ENCODE measurements around the gene KCNJ1.

KCNJ1 gene

GRCh38 chr11:128867277-128867676 lies at the start of gene KCNJ1:
KCNJ1 (minus strand) TSS chr11:128867296; CDS start chr11:128840243, 27,053 bp downstream.
- no peak for DNase-seq
- Histone ChIP-seq H3K36me3 (no peaks in the 10 kb centered on the region), H3K27me3 (ENCODE audit: insufficient read depth, low read depth, severe bottlenecking) (no peaks in the 10 kb centered on the region), H3K27ac (no peak within 1 kb of the TSS), H3K9me3 (ENCODE audit: severe bottlenecking) (peaks cover 2% of the 10 kb centered on the region), H3K4me3 (ENCODE audit: low read depth, low read length) (no peak within 1 kb of the TSS)
- no peak for TF ChIP-seq CTCF (IDR thresholded peaks at IDR 0.05; ENCODE audit: low read depth, low read length)

- TF ChIP-seq CTCF (IDR thresholded peaks at IDR 0.05; ENCODE audit: low read depth, low read length): no peak
- Histone ChIP-seq H3K27ac (no peak overlapping the region), H3K4me3 (ENCODE audit: low read depth, low read length) (no peak overlapping the region), H3K36me3 (no peaks in the 10 kb centered on the region), H3K9me3 (ENCODE audit: severe bottlenecking) (peaks cover 5% of the 10 kb centered on the region), H3K27me3 (ENCODE audit: insufficient read depth, low read depth, severe bottlenecking) (no peaks in the 10 kb centered on the region)
- no peak for DNase-seq
Measured at GRCh38 chr11:128916681-128917080, 49.6 kb upstream of the KCNJ1 start.

GRCh38 chr11:128916037-128916572 lies 49.0 kb upstream of the KCNJ1 start:
- Histone ChIP-seq H3K36me3 (no peaks in the 10 kb centered on the region), H3K27ac (no peak overlapping the region), H3K9me3 (ENCODE audit: severe bottlenecking) (peaks cover 5% of the 10 kb centered on the region), H3K4me3 (ENCODE audit: low read depth, low read length) (no peak overlapping the region), H3K27me3 (ENCODE audit: insufficient read depth, low read depth, severe bottlenecking) (no peaks in the 10 kb centered on the region)
- no peak for DNase-seq
- no peak for TF ChIP-seq CTCF (IDR thresholded peaks at IDR 0.05; ENCODE audit: low read depth, low read length)

GRCh38 chr11:128915149-128915521 lies 48.0 kb upstream of the KCNJ1 start:
- no peaks in the 10 kb centered on the region for H3K27me3 ChIP-seq (ENCODE audit: insufficient read depth, low read depth, severe bottlenecking)
- peaks cover 5% of the 10 kb centered on the region for H3K9me3 ChIP-seq (ENCODE audit: severe bottlenecking)
- TF ChIP-seq CTCF (IDR thresholded peaks at IDR 0.05; ENCODE audit: low read depth, low read length): no peak
- H3K4me3 ChIP-seq (ENCODE audit: low read depth, low read length): no peak overlapping the region
- no peaks in the 10 kb centered on the region for H3K36me3 ChIP-seq
- DNase-seq: peak; percentile 30
- H3K27ac ChIP-seq: no peak overlapping the region

- no peaks in the 10 kb centered on the region for H3K36me3 ChIP-seq
- H3K9me3 ChIP-seq (ENCODE audit: severe bottlenecking): peaks cover 5% of the 10 kb centered on the region
- no peak for DNase-seq
- no peak overlapping the region for H3K27ac ChIP-seq
- no peak overlapping the region for H3K4me3 ChIP-seq (ENCODE audit: low read depth, low read length)
- no peak for TF ChIP-seq CTCF (IDR thresholded peaks at IDR 0.05; ENCODE audit: low read depth, low read length)
- H3K27me3 ChIP-seq (ENCODE audit: insufficient read depth, low read depth, severe bottlenecking): no peaks in the 10 kb centered on the region
Measured at GRCh38 chr11:128914216-128915148, 47.4 kb upstream of the KCNJ1 start.
